DND-41 (cell line): ENCODE data around the gene TKT.
"Not testable (repeated sequence)": the region's sequence is repeated elsewhere in the genome, so short reads cannot be mapped to it uniquely, and the experiment has no call there.

Source experiments
- ATAC-seq: fragments of 200-7000 bp; cut with Tn5 transposase; 3 replicates; pipeline ENCODE4 v1.9.1; 2021; ENCODE audit warnings: low read depth; ENCODE audit not compliant: insufficient read depth
- DNase-seq: peaks from one replicate; pipeline ENCODE4 v3.0.0-alpha.2; 2020
- H2AFZ ChIP-seq: 2 replicates; pipeline ENCODE4 v1.6.0; 2012; ENCODE audit warnings: low read depth, low read length
- H3K27ac ChIP-seq: 2 replicates; pipeline ENCODE4 v1.5.1; 2012; ENCODE audit warnings: low read length, inconsistent platforms
- H3K27me3 ChIP-seq: fragments of 200-600 bp; sonication (generic); 2 replicates; pipeline ENCODE4 v1.6.0; 2012; ENCODE audit warnings: low read length, mild to moderate bottlenecking, inconsistent platforms; ENCODE audit not compliant: insufficient read depth, poor library complexity
- H3K36me3 ChIP-seq: 2 replicates; pipeline ENCODE4 v1.5.1; 2012; ENCODE audit warnings: low read length, inconsistent platforms; ENCODE audit not compliant: insufficient read depth
- H3K4me1 ChIP-seq: 2 replicates; pipeline ENCODE4 v1.5.1; 2012; ENCODE audit warnings: mild to moderate bottlenecking, low read length; ENCODE audit not compliant: insufficient read depth
- H3K4me2 ChIP-seq: 2 replicates; pipeline ENCODE4 v1.6.0; 2012; ENCODE audit warnings: mild to moderate bottlenecking, moderate library complexity, low read length, inconsistent platforms; ENCODE audit not compliant: insufficient read depth
- H3K4me3 ChIP-seq, 2 experiments: fragments of 200-600 bp in 1 of 2; shearing (Covaris generic) in 1 of 2; 2 replicates each; pipeline ENCODE4 v1.5.1; 2012 to 2016; ENCODE audit warnings: inconsistent platforms in 2 of 2, low read length in 2 of 2, mild to moderate bottlenecking in 2 of 2, low read depth in 1 of 2, moderate library complexity in 1 of 2
- H3K79me2 ChIP-seq: 2 replicates; pipeline ENCODE4 v1.6.0; 2012; ENCODE audit warnings: low read length, inconsistent platforms; ENCODE audit not compliant: insufficient read depth
- H3K9ac ChIP-seq: 2 replicates; pipeline ENCODE4 v1.6.0; 2012; ENCODE audit warnings: low read depth, mild to moderate bottlenecking, inconsistent platforms, low read length, moderate library complexity
- H3K9me3 ChIP-seq: 2 replicates; pipeline ENCODE4 v1.5.1; 2012; ENCODE audit warnings: low read length, moderate library complexity, mild to moderate bottlenecking, inconsistent platforms; ENCODE audit not compliant: insufficient read depth, severe bottlenecking
- H4K20me1 ChIP-seq: 2 replicates; pipeline ENCODE4 v1.6.0; 2012; ENCODE audit warnings: low read length; ENCODE audit not compliant: insufficient read depth
- CTCF ChIP-seq: IDR thresholded peaks from 2 replicates; pipeline ENCODE4 v1.5.1; 2012; ENCODE audit warnings: borderline replicate concordance, low read length, moderate library complexity, mild to moderate bottlenecking; ENCODE audit not compliant: poor library complexity, severe bottlenecking; ENCODE audit errors: extremely low read depth
- EZH2 ChIP-seq: IDR thresholded peaks from 3 replicates; pipeline ENCODE4 v1.6.1; 2012; ENCODE audit warnings: borderline replicate concordance, low read depth, mild to moderate bottlenecking, moderate library complexity, low read length, inconsistent platforms; ENCODE audit not compliant: severe bottlenecking

The TKT gene

DNA sequence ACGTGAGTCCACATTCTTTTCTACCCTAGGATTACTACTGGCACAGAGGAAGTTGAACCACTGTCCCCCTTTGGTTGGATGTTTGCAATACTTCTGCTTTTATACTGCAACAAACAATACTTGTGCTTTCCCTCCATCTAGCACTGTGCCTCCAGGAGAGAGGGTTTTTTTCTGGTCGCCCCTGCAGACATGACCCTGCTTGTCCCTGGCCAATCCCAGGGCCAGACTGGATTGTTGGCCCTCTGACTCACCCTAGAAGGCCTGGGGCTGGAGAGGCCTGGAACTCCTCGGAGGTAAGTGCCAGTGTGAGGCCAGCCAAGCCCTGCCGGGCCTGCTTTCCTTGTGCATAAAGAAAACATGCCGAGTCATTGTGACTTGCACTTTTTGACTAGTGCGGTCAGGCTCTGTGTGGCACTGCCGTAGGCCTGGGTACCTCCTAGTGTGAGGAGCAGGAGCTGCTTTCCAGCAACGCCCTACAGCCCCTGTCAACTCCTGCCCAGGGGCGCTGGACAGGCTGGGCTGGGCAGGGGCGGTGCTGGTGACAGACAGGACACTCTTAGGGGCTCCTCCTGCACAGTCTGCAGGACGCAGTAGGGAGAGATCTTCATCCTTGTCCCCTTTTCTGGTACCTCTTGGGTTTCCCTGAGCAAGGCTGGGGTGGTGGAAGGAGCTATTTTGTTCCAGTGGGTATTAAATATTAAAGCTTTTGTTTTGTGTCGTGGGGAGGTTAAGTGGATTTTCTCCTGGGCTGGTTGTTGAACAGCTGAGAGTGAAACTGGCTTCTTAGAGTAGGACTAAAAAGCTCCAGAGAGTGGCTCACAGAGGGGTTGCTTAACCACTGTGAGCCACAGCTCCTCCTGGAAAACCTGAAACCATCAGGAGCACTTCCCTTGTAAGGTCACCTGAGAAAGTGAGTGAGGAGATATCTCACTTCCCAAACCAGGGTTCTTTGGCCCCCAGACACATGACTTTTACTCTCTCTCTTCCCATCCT lies 14.4 kb upstream of the TKT start:
- Histone ChIP-seq H3K36me3 (no peaks in the 10 kb centered on the region), H3K27ac (no peak overlapping the region), H4K20me1 (no peaks in the 10 kb centered on the region), H3K79me2 (no peaks in the 10 kb centered on the region), H3K4me2 (no peak overlapping the region), H2AFZ (peak overlapping the region; percentile 58; the same call in 1 of the 2 replicates), H3K9me3 (no peaks in the 10 kb centered on the region), H3K4me1 (peaks cover 16% of the 10 kb centered on the region), H3K27me3 (no peaks in the 10 kb centered on the region), H3K4me3 (no peak overlapping the region), H3K9ac (no peak overlapping the region)
- DNase-seq, result peak; percentile 50
- TF ChIP-seq EZH2 (no peak), CTCF (no peak)
- peak; percentile 80 for ATAC-seq

DNA sequence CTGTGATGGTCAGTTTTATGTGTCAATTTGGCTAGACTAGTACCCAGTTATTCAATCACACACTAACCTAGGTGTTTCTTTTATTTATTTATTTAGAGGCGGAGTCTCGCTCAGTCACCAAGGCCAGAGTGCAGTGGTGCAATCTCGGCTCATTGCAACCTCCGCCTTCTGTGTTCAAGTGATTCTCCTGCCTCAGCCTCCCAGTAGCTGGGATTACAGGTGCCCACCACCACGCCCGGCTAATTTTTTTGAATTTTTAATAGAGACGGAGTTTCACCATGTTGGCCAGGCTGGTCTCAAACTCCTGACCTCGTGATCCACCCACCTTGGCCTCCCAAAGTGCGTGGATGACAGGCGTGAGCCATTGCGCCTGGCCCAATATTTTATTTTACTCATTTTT lies 13.4 kb upstream of the TKT start:
- not testable (repeated sequence) for H3K36me3 ChIP-seq, DNase-seq, H3K4me2 ChIP-seq, H3K4me3 ChIP-seq, H3K9ac ChIP-seq, H3K9me3 ChIP-seq, H2AFZ ChIP-seq, H3K27ac ChIP-seq, H3K27me3 ChIP-seq, H4K20me1 ChIP-seq, ATAC-seq, H3K79me2 ChIP-seq
- H3K4me1 ChIP-seq, result peaks cover 11% of the 10 kb centered on the region

GRCh38 chr3:53267766-53268165 lies 11.9 kb upstream of the TKT start:
- H3K36me3 ChIP-seq, result no peaks in the 10 kb centered on the region
- H3K9ac ChIP-seq, result no peak overlapping the region
- no peak overlapping the region for H3K4me3 ChIP-seq
- DNase-seq (no peak), ATAC-seq (no peak)
- TF ChIP-seq CTCF (no peak), EZH2 (no peak)
- H3K9me3 ChIP-seq, result no peaks in the 10 kb centered on the region
- no peak overlapping the region for H3K27ac ChIP-seq
- H3K4me1 ChIP-seq, result peaks cover 11% of the 10 kb centered on the region
- no peak overlapping the region for H3K4me2 ChIP-seq
- H3K27me3 ChIP-seq, result no peaks in the 10 kb centered on the region
- H4K20me1 ChIP-seq, result no peaks in the 10 kb centered on the region
- H2AFZ ChIP-seq, result no peak overlapping the region
- H3K79me2 ChIP-seq, result no peaks in the 10 kb centered on the region

DNA sequence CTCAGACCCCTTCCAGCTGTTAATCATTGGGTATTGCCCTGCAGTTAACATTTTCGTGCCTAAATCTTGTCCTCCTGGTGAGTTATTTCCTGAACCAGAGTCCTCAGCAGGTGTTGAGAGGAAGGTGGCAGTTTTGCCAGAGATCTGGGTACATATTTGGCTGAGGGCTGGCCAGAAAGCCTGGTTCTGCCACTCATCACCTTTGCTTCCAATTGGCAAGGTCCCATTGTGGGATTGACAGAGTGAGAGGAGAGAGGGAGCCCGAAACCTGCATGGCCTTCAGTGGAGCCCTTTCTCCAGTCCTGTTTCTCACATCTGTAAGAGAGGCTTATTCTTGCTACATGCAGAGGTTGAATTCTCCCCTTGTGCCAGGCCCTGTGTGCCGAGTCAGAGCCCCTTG lies 8.9 kb upstream of the TKT start:
- no peaks in the 10 kb centered on the region for H3K9me3 ChIP-seq
- no peaks in the 10 kb centered on the region for H4K20me1 ChIP-seq
- TF ChIP-seq CTCF (no peak), EZH2 (no peak)
- ATAC-seq (no peak), DNase-seq (no peak)
- H3K27ac ChIP-seq, result no peak overlapping the region
- H3K4me1 ChIP-seq, result peaks cover under 1% of the 10 kb centered on the region; the same call in 1 of the 2 replicates
- no peaks in the 10 kb centered on the region for H3K27me3 ChIP-seq
- H3K79me2 ChIP-seq, result no peaks in the 10 kb centered on the region
- no peak overlapping the region for H3K4me3 ChIP-seq
- H2AFZ ChIP-seq, result no peak overlapping the region
- H3K36me3 ChIP-seq, result no peaks in the 10 kb centered on the region
- no peak overlapping the region for H3K4me2 ChIP-seq
- no peak overlapping the region for H3K9ac ChIP-seq
